GM10266 (cell line): Measurements from ENCODE around the gene PILRB.
A peak's percentile ranks its signal among the peaks of the same experiment; 100 is the strongest.

ENCODE experiments used
- DNase-seq: peaks from one replicate; pipeline ENCODE4 v3.0.0; 2012; ENCODE audit errors: extremely low spot score
- TF ChIP-seq, protein P1 (sequence below): IDR thresholded peaks from 2 replicates; pipeline ENCODE4 v1.5.1; 2012; ENCODE audit warnings: mild to moderate bottlenecking, low read depth; ENCODE audit not compliant: control insufficient read depth, insufficient read depth; ENCODE audit errors: missing control alignments

Gene PILRB

DNA sequence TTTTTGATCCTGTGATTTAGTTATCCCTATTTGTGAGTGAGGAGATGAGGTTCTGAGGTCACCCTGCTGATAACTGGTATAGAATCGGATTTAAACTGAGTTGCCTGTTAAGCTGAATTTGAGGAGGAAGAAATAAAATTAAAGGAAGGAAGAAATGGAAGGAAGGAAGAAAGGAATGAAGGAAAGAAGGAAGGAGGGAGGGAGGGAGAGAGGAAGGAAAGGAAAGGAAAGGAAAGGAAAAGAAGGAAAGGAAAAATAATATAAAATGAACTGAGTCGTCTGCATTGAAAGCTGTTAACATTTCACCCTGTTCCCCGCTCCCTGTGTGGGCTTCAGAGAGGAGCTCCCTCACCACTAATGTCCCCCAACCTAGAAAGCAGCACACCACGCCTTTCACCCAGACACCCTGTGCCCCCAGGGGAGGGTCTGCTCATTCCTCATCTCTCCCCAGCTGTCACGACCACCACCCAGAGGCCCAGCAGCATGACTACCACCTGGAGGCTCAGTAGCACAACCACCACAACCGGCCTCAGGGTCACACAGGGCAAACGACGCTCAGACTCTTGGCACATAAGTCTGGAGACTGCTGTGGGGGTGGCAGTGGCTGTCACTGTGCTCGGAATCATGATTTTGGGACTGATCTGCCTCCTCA lies 31.6 kb downstream of the PILRB start:
- DNase-seq, result no peak
- TF ChIP-seq, protein P1, sequence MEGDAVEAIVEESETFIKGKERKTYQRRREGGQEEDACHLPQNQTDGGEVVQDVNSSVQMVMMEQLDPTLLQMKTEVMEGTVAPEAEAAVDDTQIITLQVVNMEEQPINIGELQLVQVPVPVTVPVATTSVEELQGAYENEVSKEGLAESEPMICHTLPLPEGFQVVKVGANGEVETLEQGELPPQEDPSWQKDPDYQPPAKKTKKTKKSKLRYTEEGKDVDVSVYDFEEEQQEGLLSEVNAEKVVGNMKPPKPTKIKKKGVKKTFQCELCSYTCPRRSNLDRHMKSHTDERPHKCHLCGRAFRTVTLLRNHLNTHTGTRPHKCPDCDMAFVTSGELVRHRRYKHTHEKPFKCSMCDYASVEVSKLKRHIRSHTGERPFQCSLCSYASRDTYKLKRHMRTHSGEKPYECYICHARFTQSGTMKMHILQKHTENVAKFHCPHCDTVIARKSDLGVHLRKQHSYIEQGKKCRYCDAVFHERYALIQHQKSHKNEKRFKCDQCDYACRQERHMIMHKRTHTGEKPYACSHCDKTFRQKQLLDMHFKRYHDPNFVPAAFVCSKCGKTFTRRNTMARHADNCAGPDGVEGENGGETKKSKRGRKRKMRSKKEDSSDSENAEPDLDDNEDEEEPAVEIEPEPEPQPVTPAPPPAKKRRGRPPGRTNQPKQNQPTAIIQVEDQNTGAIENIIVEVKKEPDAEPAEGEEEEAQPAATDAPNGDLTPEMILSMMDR, result no peak

DNA sequence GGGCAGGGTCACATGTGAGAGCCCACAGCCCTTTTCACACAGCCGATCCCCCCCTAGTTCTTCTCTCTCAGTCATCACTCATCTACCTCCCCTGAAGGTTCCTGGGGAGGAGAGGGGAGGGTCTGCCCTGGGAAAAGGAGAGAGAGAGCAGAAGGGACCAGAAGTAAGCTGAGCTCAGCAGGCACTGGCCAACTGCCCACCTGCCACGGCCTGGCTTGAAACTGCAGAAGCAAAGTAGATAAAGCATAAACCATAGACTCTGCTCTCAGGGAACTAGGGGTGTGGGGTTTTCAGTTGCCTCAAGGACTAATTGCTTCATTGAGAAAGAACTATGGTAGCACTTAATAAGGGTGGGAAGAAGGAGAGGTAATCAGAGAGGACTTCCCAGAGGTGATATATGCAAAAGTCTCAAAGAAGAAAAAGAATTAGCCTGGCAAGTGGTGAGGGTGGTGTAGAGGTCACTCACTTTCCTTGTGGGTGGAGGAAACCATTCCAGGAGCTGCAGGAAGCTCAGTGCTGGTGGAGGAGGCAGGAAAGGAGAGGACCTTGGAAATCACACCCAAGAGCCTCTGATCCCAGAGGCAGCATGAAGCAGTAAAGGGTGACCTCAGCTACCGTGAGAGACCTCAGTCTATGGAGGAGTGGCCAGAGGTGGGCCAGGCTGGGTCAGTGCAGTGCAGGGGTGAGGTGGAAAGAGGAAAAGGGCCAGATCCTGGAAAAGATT lies 32.5 kb downstream of the PILRB start:
- TF ChIP-seq, protein P1, result no peak
- no peak for DNase-seq

DNA sequence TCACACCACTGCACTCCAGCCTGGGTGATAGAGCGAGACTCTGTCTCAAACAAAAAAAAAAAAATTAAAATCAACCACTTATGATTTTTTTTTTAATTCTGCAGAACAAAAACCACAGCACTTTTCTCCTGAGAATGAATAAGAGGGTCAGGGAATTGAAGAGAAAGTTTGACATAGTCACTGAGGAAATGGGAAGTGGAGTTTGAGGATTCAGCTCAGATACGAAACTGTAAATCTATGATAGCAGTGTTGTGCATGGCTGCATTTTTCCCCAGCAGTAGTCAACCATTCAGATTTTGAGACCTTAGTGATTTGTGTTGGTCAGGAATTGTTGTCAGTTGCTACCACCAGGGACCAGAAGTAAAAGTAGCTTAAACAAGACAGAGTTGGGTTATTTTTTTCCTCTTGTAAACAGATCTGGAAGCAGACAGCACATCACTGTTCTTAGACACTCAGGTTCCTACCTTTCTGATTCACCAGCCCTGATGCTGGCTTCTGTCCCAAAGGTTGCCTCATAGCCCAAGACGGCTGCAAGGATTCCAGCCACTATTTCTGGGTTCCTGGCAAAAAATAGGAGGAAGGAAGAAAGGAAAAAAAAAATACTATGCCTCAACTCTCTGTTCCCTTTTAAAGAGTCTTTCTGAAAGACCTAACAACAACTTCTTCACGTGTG lies 35.5 kb downstream of the PILRB start:
- TF ChIP-seq, protein P1, result no peak
- DNase-seq, result no peak

DNA sequence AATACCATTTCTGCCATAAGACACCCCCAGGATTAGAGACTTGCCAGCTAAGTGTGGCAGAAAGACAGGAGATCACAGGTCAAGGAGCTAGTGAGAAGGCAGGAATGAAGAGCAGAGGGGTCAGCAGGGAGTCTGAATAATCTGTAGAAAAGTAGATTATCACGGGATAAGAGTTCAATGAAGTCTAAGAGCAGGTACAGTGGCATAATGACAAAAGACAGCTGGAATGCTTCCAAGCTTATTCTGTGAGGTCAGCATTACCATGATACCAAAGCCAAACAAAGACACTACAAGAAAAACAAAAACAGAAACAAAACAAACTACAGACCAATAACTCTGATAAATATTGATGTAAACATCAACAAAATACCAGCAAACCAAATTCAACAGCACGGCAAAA lies 36.2 kb downstream of the PILRB start:
- DNase-seq, result no peak
- TF ChIP-seq, protein P1, result no peak

DNA sequence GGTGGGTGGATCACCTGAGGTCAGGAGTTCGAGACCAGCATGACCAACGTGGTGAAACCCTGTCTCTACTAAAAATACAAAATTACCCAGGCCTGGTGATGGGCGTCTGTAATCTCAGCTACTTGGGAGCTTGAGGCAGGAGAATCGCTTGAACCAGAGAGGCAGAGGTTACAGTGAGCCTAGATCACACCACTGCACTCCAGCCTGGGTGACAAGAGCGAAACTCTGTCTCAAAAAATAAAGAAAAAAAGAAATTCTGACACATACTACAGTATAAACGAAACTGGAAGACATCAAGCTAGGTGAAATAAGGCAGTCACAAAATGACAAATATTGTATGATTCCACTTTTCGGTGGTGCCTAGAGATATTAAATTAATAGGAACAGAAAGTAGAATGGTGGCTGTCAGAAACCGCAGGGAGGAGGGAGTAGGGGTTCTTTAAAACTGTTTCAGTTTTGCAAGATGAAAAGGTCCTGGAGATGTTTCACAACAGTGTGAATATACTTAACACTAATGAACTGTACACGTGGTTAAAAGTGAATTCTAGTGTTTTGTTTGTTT lies 38.6 kb downstream of the PILRB start:
- peak; percentile 67 for DNase-seq
- TF ChIP-seq, protein P1, result no peak

DNA sequence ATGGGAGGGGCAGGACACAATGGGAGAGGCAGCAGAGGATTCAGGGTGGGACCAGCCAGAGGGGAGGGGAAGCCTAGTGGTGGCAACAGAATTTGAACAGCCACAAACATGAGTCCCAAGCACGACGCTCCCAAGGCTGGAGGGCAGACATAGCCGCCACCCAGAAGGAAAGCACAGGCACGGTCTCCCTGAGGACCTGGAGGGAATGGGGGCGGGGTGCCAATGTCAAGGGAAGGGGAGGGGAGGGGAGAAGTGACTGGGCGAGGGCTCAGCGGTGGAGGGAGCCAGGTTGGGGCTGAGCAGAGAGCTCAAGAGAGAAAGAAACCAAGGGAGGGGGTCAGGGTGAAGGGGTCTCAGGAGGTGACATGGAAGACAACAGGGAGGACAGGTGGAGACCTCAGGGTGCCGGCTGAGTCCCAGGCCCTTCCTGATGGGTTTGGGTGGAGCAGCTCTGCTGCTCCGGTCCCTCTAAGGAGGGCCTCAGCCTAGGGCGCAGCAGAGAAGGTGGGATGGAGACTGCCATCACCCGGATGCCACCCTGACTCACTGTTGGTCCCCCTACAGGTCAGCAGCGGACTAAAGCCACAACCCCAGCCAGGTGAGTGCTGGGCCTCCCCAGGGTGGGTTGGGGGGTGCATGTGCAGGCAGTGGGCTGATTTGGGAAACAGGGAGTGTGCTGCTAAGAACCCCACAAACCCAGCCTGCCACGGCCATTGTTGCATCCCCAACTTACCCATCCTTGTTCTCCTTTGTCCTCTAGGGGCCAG lies 39.6 kb downstream of the PILRB start:
- no peak for DNase-seq
- TF ChIP-seq, protein P1, result no peak
